HepG2 (cell line): ENCODE data around the gene RPS27A. TPM values are rescaled to one million over a fixed set of nuclear protein-coding genes. Genes with fewer than 3 reads are reported as not detected.

ENCODE experiments used
- ATAC-seq: fragments of 200-7000 bp; cut with Tn5 transposase; 3 replicates; pipeline ENCODE4 v1.9.1; 2020; ENCODE audit warnings: mild to moderate bottlenecking, moderate library complexity
- BruUV-seq: library from RNA; stranded (reverse); fragments of 400-500 nt; replicated peaks from 2 replicates; lab custom pipeline; 2021; lab: Mats Ljungman, UMichigan
- CTCF ChIA-PET: fragments of 300-600 bp; formaldehyde crosslinking; extraction: SDS; loops from one replicate; lab custom pipeline; 2021; ENCODE audit warnings: low total read pairs, inconsistent platforms, low intra/inter-chr PET ratio; lab: Yijun Ruan, JAX
- POLR2A ChIA-PET: fragments of 350-600 bp; sonication (Branson Sonifier 250); formaldehyde crosslinking; loops from one replicate; lab custom pipeline; 2020; ENCODE audit warnings: antibody characterized with exemption, inconsistent platforms; lab: Yijun Ruan, JAX
- DNase-seq: peaks from one replicate; pipeline ENCODE4 v3.0.0-alpha.2; 2015; ENCODE audit warnings: low spot score
- FAIRE-seq: peaks from 3 replicates; lab custom pipeline; 2011; peaks lifted over from hg19 to GRCh38; lab: Jason Lieb, UNC
- H2AFZ ChIP-seq: one replicate; pipeline ENCODE4 v1.6.1; 2011; ENCODE audit warnings: low read length, inconsistent platforms
- H3K27ac ChIP-seq: fragments of 300-600 bp; 3 replicates; pipeline ENCODE4 v1.8.0; 2011; ENCODE audit warnings: mixed run types, mild to moderate bottlenecking, mixed read lengths, low read length, inconsistent platforms; ENCODE audit not compliant: insufficient read depth; ENCODE audit errors: extremely low read length
- H3K27me3 ChIP-seq, 2 experiments: fragments of 200-600 bp in 1 of 2; 2 replicates in 1 of 2; 3 replicates in 1 of 2; pipeline versions ENCODE4 v1.6.0 to v1.8.0; 2011; ENCODE audit warnings: low read length in 2 of 2, mild to moderate bottlenecking in 2 of 2, moderate library complexity in 2 of 2, inconsistent platforms in 1 of 2; ENCODE audit not compliant: insufficient read depth in 2 of 2, control insufficient read depth in 1 of 2
- H3K36me3 ChIP-seq, 2 experiments: fragments of 200-600 bp in 1 of 2; replicated peaks in 1 of 2; 2 replicates in 1 of 2; 3 replicates in 1 of 2; pipeline versions ENCODE4 v1.5.1 to v1.8.0; 2011; ENCODE audit warnings: low read length in 2 of 2, inconsistent platforms in 1 of 2; ENCODE audit not compliant: insufficient read depth in 2 of 2, control insufficient read depth in 1 of 2
- H3K4me1 ChIP-seq: 2 replicates; pipeline ENCODE4 v1.5.1; 2012; ENCODE audit warnings: low read length, inconsistent platforms; ENCODE audit not compliant: insufficient read depth
- H3K4me2 ChIP-seq: 2 replicates; pipeline ENCODE4 v1.6.0; 2011; ENCODE audit warnings: low read depth, low read length, inconsistent platforms
- H3K4me3 ChIP-seq, 3 experiments: fragments of 200-600 bp in 1 of 3; sonication (generic), shearing (Covaris generic) in 1 of 3; replicated peaks in 1 of 3; 2 replicates each; pipeline ENCODE4 v1.5.1; 2011 to 2016; ENCODE audit warnings: low read length in 3 of 3, inconsistent platforms in 2 of 3, low read depth in 2 of 3, mild to moderate bottlenecking in 2 of 3, control low read depth in 1 of 3, mixed read lengths in 1 of 3; ENCODE audit not compliant: insufficient read depth in 1 of 3
- H3K79me2 ChIP-seq: one replicate; pipeline ENCODE4 v1.6.1; 2011; ENCODE audit warnings: low read length, inconsistent platforms; ENCODE audit not compliant: insufficient read depth
- H3K9ac ChIP-seq: 2 replicates; pipeline ENCODE4 v1.6.0; 2011; ENCODE audit warnings: mild to moderate bottlenecking, low read depth, low read length, inconsistent platforms; ENCODE audit not compliant: insufficient read depth
- H3K9me3 ChIP-seq: 2 replicates; pipeline ENCODE4 v1.5.1; 2012; ENCODE audit warnings: mild to moderate bottlenecking, low read length
- H4K20me1 ChIP-seq: 2 replicates; pipeline ENCODE4 v1.6.0; 2011; ENCODE audit warnings: inconsistent platforms, mild to moderate bottlenecking, low read length, moderate library complexity; ENCODE audit not compliant: insufficient read depth
- ATM ChIP-seq: fragments of 450-650 bp; IDR thresholded peaks from 2 replicates; pipeline ENCODE4 v1.7.1; 2017; ENCODE audit warnings: mild to moderate bottlenecking, borderline replicate concordance
- IKZF4 ChIP-seq: sonication (generic); formaldehyde crosslinking; IDR thresholded peaks from 2 replicates; pipeline ENCODE4 v1.5.1; 2020; ENCODE audit warnings: borderline replicate concordance, mild to moderate bottlenecking, low read depth, missing genetic modification reagents; ENCODE audit errors: not compliant biosample characterization
- MEIS1 ChIP-seq: sonication (generic); formaldehyde crosslinking; IDR thresholded peaks from 2 replicates; pipeline ENCODE4 v1.9.0; 2021; ENCODE audit warnings: mild to moderate bottlenecking, missing genetic modification reagents, moderate library complexity, borderline replicate concordance
- NAIF1 ChIP-seq: sonication (generic); formaldehyde crosslinking; IDR thresholded peaks from 2 replicates; pipeline ENCODE4 v1.5.0; 2020; ENCODE audit warnings: mild to moderate bottlenecking, missing genetic modification reagents, borderline replicate concordance
- NPAS2 ChIP-seq: sonication (generic); formaldehyde crosslinking; IDR thresholded peaks from 2 replicates; pipeline ENCODE4 v1.8.0; 2022; ENCODE audit warnings: mild to moderate bottlenecking, missing genetic modification reagents, borderline replicate concordance
- PAX8 ChIP-seq: sonication (generic); formaldehyde crosslinking; IDR thresholded peaks from 2 replicates; pipeline ENCODE4 v1.8.0; 2022; ENCODE audit warnings: mild to moderate bottlenecking, missing genetic modification reagents, borderline replicate concordance
- POLR2AphosphoS5 ChIP-seq: IDR thresholded peaks from 2 replicates; pipeline ENCODE4 v1.6.1; 2012; ENCODE audit warnings: low read depth, low read length
- PRMT3 ChIP-seq: sonication (generic); formaldehyde crosslinking; IDR thresholded peaks from 2 replicates; pipeline ENCODE4 v1.8.1; 2022; ENCODE audit warnings: low read depth, mild to moderate bottlenecking, moderate library complexity, missing genetic modification reagents, borderline replicate concordance
- TCF7 ChIP-seq: sonication (generic); IDR thresholded peaks from 2 replicates; pipeline ENCODE4 v1.6.1; 2016; ENCODE audit warnings: antibody characterized with exemption, low read depth
- TGIF2 ChIP-seq: IDR thresholded peaks from 2 replicates; pipeline ENCODE4 v1.6.1; 2016; ENCODE audit warnings: control low read depth, missing compliant biosample characterization
- ZKSCAN1 ChIP-seq: fragments of 150-350 bp; IDR thresholded peaks from 2 replicates; pipeline ENCODE4 v1.6.1; 2014; ENCODE audit warnings: low read length
- ZNF180 ChIP-seq: sonication (generic); formaldehyde crosslinking; IDR thresholded peaks from 2 replicates; pipeline ENCODE4 v1.4.0; 2020; ENCODE audit warnings: low read depth, missing genetic modification reagents, borderline replicate concordance
- ZNF674 ChIP-seq: sonication (generic); formaldehyde crosslinking; IDR thresholded peaks from 2 replicates; pipeline ENCODE4 v1.5.0; 2020; ENCODE audit warnings: low read depth, mild to moderate bottlenecking, missing genetic modification reagents
- WGBS: methylation state at CpG from one replicate; pipeline ENCODE4 v1.1.6; 2017; ENCODE audit warnings: low lambda C conversion rate; 5-methylcytosine and 5-hydroxymethylcytosine counted together
- in situ Hi-C: cut with HindIII; loops from 2 replicates; pipeline ENCODE4 v1.10.0; 2017; ENCODE audit warnings: low pct_unique_long_range_greater_than_20kb; ENCODE audit not compliant: extremely low pct_ligation_motif_present
- intact Hi-C: fragments of 100-400 bp; cut with micrococcal nuclease; formaldehyde crosslinking; loops from one replicate; pipeline ENCODE4 v1.10.0; 2022; ENCODE audit not compliant: unreplicated experiment
- polyA plus RNA-seq, 8 experiments: library from polyadenylated mRNA; depleted of rRNA in 3 of 8; stranded (reverse) in 7 of 8; unstranded in 1 of 8; fragments of >200 nt; fragmentation: Illumina TruSeq in 4 of 8; extraction: Trizol in 4 of 8; gene quantifications; 2 replicates each; pipeline versions ENCODE4 v1.2.1 to v1.2.3, GENCODE V29; 2011 to 2016; ENCODE audit warnings: low read depth in 4 of 8, missing spikeins in 1 of 8, mixed read lengths in 1 of 8; ENCODE audit not compliant: insufficient read depth in 1 of 8
- total RNA-seq, 5 experiments: library from RNA; depleted of rRNA; stranded (reverse); fragments of >200 nt; fragmentation: Illumina TruSeq; extraction: Trizol; gene quantifications; 2 replicates each; pipeline ENCODE4 v1.2.3, GENCODE V29; 2016; ENCODE audit warnings: low read depth in 1 of 5
- TF ChIP-seq, protein P1 (sequence below), 2 experiments: fragments of 450-650 bp in 1 of 2; sonication (generic) in 1 of 2; formaldehyde crosslinking; IDR thresholded peaks; 2 replicates each; pipeline versions ENCODE4 v1.5.0 to v1.8.0; 2020 to 2022; ENCODE audit warnings: mild to moderate bottlenecking in 1 of 2, missing genetic modification reagents in 1 of 2
- TF ChIP-seq, protein P2 (sequence below): sonication (generic); formaldehyde crosslinking; IDR thresholded peaks from 2 replicates; pipeline ENCODE4 v1.8.0; 2022; ENCODE audit warnings: mild to moderate bottlenecking, missing genetic modification reagents
- TF ChIP-seq, protein P3 (sequence below): sonication (generic); formaldehyde crosslinking; IDR thresholded peaks from 2 replicates; pipeline ENCODE4 v1.4.0; 2020; ENCODE audit warnings: missing genetic modification reagents
- TF ChIP-seq, protein P4 (sequence below): sonication (generic); formaldehyde crosslinking; IDR thresholded peaks from 2 replicates; pipeline ENCODE4 v1.4.0; 2020; ENCODE audit warnings: mild to moderate bottlenecking, missing genetic modification reagents, borderline replicate concordance

The RPS27A gene
- total and polyA plus RNA-seq, 2 of the 13 experiments (the other 11 are each of a cell fraction or from before 2014, with no cell fraction given) = 2,779 to 3,269 TPM

DNA sequence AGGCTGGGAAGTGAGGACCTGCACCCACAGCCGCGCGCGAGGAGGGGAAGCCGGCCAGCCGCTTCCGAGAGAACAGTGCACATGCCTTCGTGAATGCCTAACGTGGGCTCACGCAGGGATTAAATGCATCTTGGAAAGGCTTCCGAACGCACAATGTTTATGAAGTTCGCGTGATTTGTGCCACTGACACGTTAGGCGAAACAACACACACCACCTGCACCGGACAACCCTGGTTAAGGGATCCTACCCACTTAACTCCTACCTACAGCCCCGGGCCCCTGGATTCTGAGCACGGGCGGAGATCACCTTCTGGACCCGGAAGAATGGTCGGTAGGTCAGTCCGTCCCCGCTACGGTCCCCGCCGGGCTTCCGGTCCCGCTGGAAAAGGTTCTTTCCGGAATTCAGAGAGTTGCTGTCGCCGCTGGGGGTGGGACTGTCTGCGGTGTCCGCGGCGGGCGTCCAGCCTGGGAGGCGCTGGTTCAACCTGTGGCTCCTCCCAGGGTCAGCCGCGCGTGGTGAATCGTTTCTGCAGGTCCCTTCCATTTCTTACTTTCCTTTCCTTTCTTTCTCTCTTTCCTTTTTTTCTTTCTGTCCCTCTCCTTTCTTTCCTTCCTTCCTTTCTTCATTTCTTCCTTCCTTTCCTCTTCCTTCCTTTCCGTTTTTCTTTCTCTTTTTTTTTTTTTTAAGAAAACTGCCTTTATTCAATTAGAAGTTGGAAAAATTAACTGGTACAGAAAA is 36.6 kb downstream of the RPS27A start, which contains the start of gene MTIF2:
Gene MTIF2, minus strand, starts transcription at position 325 of the 738 bp plus-strand sequence. CDS start 5,373 bp downstream, outside the sequence.
- Histone ChIP-seq H3K9me3 (no peaks in the 10 kb centered on the region), H3K4me2 (peak within 1 kb of the TSS; percentile 90), H3K27ac (peak within 1 kb of the TSS; percentile 91), H4K20me1 (no peaks in the 10 kb centered on the region), H3K4me1 (peaks cover 16% of the 10 kb centered on the region), H3K4me3 (peak within 1 kb of the TSS; percentile 73 to 81 (median 73)), H3K9ac (peak within 1 kb of the TSS; percentile 95), H3K27me3 (no peaks in the 10 kb centered on the region; a peak in 1 of 5 replicates), H2AFZ (peak within 1 kb of the TSS; percentile 86), H3K36me3 (peaks cover under 1 to 16% of the 10 kb centered on the region in 2 experiments; a peak in 3 of 5 replicates), H3K79me2 (peaks cover 6% of the 10 kb centered on the region)
- in situ Hi-C loops (loop anchor here (5.0 kb wide), 1 partner anchor 37 kb away; the partner anchor contains the start of genes CLHC1 and RPS27A), intact Hi-C loops (loop anchor here (1.0 to 2.0 kb wide), 3 partner anchors 36 to 219 kb away; partner anchors contain the start of genes CCDC88A, CLHC1, RPS27A and RTN4)
- WGBS = under 1% methylated on average over 33 of the region's 43 CpGs
- DNase-seq (peak; percentile 95), FAIRE-seq (peak; percentile 85), ATAC-seq (peak; percentile 99)
- CTCF ChIA-PET = no interaction called here
- POLR2A ChIA-PET = interaction anchor here (0.7 to 1.7 kb wide), 7 partner anchors 12 to 219 kb away, joined by 4 to 11 read pairs (median 5); partner anchors contain the start of genes CLHC1, RPS27A and RTN4
- no TSS peak for BruUV-seq
- TF ChIP-seq PRMT3 (CRISPR knock-in tag) = peak; percentile 98
- TF ChIP-seq TCF7 = no peak
- peak; percentile 93 for TF ChIP-seq IKZF4 (CRISPR knock-in tag)
- TF ChIP-seq, protein P1, sequence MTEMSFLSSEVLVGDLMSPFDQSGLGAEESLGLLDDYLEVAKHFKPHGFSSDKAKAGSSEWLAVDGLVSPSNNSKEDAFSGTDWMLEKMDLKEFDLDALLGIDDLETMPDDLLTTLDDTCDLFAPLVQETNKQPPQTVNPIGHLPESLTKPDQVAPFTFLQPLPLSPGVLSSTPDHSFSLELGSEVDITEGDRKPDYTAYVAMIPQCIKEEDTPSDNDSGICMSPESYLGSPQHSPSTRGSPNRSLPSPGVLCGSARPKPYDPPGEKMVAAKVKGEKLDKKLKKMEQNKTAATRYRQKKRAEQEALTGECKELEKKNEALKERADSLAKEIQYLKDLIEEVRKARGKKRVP (CRISPR knock-in tag; IDR thresholded peaks at IDR 0.05) = peak in 1 of 2 experiments; percentile 82; a peak in 2 of 4 replicates
- peak; percentile 93 for TF ChIP-seq TGIF2 (CRISPR knock-in tag)
- no peak for TF ChIP-seq ATM
- TF ChIP-seq NPAS2 (CRISPR knock-in tag) = no peak
- TF ChIP-seq ZKSCAN1 = peak; percentile 72
- peak; percentile 88 for TF ChIP-seq ZNF674
- TF ChIP-seq POLR2AphosphoS5 = peak; percentile 99
- peak; percentile 68; the same call in 1 of the 2 replicates for TF ChIP-seq MEIS1 (CRISPR knock-in tag)
- TF ChIP-seq, protein P2, sequence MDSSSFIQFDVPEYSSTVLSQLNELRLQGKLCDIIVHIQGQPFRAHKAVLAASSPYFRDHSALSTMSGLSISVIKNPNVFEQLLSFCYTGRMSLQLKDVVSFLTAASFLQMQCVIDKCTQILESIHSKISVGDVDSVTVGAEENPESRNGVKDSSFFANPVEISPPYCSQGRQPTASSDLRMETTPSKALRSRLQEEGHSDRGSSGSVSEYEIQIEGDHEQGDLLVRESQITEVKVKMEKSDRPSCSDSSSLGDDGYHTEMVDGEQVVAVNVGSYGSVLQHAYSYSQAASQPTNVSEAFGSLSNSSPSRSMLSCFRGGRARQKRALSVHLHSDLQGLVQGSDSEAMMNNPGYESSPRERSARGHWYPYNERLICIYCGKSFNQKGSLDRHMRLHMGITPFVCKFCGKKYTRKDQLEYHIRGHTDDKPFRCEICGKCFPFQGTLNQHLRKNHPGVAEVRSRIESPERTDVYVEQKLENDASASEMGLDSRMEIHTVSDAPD (CRISPR knock-in tag) = peak; percentile 92
- peak; percentile 95 for TF ChIP-seq NAIF1 (CRISPR knock-in tag)
- TF ChIP-seq, protein P3, sequence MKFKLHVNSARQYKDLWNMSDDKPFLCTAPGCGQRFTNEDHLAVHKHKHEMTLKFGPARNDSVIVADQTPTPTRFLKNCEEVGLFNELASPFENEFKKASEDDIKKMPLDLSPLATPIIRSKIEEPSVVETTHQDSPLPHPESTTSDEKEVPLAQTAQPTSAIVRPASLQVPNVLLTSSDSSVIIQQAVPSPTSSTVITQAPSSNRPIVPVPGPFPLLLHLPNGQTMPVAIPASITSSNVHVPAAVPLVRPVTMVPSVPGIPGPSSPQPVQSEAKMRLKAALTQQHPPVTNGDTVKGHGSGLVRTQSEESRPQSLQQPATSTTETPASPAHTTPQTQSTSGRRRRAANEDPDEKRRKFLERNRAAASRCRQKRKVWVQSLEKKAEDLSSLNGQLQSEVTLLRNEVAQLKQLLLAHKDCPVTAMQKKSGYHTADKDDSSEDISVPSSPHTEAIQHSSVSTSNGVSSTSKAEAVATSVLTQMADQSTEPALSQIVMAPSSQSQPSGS = peak; percentile 96
- peak; percentile 87; the same call in 1 of the 2 replicates for TF ChIP-seq PAX8 (CRISPR knock-in tag)
- TF ChIP-seq, protein P4, sequence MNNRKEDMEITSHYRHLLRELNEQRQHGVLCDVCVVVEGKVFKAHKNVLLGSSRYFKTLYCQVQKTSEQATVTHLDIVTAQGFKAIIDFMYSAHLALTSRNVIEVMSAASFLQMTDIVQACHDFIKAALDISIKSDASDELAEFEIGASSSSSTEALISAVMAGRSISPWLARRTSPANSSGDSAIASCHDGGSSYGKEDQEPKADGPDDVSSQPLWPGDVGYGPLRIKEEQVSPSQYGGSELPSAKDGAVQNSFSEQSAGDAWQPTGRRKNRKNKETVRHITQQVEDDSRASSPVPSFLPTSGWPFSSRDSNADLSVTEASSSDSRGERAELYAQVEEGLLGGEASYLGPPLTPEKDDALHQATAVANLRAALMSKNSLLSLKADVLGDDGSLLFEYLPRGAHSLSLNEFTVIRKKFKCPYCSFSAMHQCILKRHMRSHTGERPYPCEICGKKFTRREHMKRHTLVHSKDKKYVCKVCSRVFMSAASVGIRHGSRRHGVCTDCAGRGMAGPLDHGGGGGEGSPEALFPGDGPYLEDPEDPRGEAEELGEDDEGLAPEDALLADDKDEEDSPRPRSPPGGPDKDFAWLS (CRISPR knock-in tag) = peak; percentile 92; the same call in 1 of the 2 replicates
- no peak for TF ChIP-seq ZNF180 (CRISPR knock-in tag)
